Activated CD8-positive, alpha-beta memory T cell treated with anti-CD3 and anti-CD28 coated beads for 4 hours (primary cell): ENCODE results near the gene ZDHHC20.

Source experiments
- DNase-seq, 2 donors: peaks; one replicate each; pipeline ENCODE4 v3.0.0-alpha.2; 2020; ENCODE audit warnings: low read depth in 2 of 2

The ZDHHC20 gene, protein sequence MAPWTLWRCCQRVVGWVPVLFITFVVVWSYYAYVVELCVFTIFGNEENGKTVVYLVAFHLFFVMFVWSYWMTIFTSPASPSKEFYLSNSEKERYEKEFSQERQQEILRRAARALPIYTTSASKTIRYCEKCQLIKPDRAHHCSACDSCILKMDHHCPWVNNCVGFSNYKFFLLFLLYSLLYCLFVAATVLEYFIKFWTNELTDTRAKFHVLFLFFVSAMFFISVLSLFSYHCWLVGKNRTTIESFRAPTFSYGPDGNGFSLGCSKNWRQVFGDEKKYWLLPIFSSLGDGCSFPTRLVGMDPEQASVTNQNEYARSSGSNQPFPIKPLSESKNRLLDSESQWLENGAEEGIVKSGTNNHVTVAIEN

DNA sequence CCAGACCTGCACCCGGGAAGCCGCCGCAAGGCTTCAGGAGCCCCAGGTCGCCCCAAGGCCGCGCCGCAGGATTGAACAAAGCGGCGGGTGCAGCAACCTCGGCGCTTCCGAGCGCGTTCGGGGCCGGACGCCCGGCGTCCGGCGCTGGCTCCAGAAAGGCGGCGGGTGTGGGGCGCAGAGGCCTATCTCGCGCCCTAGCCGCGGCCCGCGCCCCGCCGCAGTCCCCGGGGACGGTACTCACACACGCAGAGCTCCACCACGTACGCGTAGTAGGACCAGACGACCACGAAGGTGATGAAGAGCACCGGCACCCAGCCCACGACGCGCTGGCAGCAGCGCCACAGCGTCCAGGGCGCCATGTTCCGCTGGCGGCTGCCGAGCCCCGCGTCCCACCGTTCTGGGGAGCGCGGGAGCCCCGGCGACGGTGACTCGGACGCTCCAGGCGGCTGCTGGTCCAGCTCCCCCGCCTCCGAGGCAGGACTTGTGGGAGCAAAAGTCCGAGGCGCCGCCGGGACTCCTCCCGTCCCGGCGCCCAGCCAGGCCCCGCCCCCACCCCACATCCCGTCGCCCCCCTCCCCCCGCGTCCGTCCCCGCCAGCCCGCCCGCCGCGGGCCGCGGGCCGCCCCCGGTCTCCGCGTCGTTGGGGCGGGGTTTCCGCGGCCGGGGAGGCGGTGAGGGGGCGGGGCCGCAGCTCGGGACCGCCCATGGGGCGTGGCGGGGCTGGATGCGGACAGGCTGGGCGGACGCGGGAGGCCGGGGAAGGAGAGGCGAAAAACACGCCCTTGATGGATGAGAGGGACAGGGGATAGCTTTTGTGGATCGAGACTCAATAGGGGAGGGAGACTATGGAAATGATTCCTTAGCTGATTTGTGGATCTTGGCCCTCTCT lies at the start of gene ZDHHC20:
Gene ZDHHC20, minus strand, starts transcription at position 491 of the 889 bp plus-strand sequence. Its CDS starts 132 bp downstream, at position 359.
- DNase-seq, result peak; percentile 73 to 80

DNA sequence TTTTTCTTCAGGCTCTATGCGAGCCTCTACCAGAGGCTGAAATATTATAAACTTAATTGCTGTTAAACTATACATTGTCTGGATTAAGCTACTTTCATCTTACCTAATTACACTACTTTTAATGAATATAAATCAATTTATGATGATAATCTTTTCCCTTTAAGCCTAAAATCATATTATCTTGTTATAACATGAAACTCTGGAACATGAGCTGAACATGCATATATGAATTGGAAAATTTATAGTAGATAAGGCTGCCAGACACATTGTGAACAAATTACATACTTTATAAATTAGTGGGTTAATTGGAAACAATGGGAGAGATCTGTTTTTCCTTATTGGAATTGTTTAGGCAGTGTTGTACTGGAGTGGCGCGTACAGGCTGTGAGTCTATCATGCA lies 45.3 kb upstream of the ZDHHC20 start:
- DNase-seq, result no peak

DNA sequence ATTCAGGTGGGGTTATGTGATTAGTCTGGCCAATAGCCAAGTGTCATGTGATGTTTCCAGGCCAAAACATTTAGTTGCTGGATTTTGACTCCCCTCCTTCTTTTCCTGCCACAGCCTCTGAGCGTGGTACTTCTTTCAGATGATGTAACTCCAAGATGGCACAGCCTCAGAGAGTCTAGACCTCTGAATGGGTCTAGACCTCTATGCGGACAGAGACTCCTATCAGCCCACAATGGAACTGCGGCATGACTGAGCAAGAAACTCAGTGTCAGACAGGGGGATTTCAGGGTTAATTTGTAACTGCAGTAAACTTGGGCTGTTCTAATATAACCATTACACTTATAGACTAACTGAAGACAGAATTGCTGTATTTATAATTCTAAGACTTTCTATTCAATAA lies 42.6 kb upstream of the ZDHHC20 start:
- DNase-seq, result no peak

DNA sequence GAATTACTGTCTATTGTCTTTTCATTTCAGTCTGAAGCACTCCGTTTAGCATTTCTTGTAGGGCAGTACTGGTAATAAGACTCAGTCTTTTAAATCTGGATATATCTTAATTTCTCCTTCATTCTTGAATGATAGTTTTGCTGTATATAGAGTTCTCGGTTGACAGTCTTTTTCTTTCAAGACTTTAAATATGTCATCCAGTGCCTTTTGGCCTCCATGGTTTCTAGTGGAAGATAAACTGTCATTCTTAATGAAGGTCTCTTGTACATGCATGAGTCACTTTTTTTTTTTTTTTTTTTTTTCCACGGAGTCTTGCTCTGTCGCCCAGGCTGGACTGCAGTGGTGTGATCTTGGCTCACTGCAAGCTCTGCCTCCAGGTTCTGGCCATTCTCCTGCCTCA lies 27.2 kb upstream of the ZDHHC20 start:
- no peak for DNase-seq

DNA sequence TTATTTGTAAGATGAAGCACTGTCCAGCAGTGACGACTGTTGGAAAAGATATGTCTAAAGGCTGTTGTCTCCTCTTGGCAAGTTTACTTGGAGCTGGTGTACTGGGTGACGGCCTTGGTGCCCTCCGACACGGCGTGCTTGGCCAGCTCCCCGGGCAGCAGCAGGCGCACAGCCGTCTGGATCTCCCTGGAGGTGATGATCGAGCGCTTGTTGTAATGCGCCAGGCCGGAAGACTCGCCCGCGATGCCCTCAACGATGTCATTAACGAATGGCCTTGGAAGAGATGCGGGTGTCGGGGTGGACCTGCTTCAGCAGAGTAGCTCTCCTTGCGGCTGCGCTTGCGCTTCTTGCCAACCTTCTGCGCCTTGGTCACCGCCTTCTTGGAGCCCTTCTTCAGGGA lies 24.6 kb upstream of the ZDHHC20 start:
- no peak for DNase-seq

DNA sequence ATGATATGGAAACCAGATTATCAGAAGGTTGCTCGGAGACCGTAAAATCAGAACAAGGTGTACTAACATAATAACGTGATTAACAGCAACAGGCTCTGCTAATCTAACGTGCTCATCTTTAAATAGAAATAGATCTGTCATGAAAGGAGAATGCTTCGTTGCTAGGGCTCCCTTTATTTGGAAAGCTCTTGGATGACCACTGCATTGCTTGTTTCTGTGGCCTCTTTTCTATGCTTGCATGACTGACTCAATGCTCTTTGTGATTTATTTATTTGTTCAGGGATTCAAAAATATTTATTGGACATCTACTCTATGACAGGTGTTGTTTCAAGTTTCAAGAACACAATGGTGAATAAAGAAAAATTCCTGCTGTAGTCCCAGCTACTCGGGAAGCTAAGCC lies 22.3 kb upstream of the ZDHHC20 start:
- DNase-seq, result no peak

DNA sequence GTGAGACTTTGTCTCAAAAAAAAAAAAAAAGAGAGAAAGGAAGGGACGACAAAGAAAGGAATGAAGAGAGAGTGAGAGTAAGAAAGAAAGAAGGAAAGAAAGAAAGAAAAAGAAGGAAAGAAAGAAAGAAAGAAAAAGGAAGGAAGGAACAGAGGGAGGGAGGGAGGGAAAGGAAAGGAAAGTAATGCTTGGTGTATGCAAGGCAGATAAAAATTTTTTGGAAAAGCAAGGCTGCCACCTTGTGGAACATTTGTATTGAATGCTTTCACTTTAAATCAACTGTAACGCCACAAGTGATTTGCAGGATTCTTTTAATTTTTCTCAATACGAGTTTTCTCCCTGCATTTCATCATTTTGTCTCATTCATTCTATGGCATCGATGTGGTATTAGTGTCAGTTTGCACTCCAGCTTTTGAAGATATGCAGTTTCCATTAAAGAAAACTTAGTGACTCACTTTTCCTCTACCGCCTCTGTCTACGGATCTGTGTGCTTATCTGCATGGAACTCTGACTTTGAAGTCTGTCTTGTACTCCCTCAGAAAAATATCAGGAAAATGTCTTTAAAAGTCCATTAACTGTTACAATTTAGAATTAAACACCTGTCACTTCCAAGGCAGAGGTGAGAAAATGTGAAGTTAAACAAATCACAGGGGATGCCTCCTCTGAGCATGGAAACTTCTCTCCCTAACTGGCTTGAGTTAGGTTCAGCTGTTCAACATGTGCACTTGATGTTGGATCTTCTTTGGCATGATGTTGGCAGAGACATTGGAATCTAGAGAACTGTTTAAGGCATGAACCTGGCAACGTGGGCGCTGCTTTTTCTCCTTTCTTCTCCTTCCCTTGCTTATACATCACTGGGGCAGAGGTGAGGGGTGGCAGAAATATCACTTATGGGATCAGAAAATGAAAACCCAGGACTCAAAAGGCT lies 20.0 kb upstream of the ZDHHC20 start:
- peak; percentile 10 to 33 for DNase-seq

DNA sequence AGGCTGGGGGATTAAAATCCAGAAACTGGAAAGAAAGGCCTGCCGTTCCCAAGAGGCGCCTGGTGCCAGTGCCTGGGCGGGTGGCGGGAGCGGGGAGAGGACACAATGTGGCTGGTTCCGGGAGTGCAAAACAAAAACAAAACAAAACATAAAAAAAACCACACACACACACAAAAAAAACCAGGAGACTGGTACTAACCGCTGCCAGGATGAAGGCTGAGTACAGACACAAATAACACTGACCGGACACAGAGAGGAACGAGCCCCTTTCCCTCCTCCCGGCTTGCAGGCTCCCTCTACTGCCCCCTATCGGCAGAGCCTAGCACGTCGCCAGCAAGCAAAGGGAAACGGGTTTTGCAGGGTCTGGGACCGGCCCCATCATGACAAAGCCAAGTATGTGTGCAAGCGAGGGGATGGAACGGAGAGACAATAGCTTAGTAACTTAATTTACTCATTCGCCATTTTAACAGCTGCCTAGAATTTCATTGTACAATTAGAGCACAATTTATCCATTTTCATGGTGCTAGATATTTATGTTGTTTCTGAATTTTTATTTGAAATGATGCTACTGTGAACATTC lies 17.9 kb upstream of the ZDHHC20 start:
- peak; percentile 48 to 60 for DNase-seq

DNA sequence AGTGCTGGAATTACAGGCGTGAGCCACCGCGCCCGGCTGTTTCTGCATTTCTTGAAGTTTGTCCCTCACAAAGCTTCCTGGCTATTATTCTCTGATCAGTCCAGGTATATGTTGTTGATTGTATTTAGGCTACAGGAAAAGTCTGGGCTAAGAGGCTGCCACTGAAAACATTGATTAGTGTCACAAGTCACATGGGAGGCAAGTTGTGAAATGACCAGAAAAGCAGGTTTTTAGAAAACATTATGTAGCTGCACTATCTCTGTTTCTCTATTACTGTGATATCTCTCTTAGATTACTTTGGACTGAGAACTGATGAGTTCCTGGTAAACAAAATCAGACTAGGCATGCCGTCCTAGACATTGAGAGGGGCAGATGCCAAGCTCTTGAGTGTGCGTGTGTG lies 16.0 kb upstream of the ZDHHC20 start:
- no peak for DNase-seq

DNA sequence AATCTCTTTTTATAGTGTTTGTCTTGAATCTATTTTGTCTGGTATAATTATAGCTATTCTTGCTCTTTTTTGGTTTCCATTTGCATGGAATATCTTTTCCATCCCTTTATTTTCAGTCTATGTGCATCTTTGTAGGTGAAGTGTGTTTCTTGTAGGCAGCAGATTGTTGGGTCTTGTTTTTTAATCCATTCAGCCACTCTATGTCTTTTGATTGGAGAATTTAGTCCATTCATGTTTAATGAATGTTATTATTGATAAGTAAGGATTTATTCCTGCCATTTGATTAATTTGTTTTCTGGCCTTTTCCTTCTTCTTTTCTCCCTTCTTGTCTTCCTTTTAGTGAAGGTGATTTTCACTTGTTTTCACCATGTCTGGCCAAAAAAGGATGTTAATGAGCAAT lies 11.7 kb upstream of the ZDHHC20 start:
- no peak for DNase-seq

DNA sequence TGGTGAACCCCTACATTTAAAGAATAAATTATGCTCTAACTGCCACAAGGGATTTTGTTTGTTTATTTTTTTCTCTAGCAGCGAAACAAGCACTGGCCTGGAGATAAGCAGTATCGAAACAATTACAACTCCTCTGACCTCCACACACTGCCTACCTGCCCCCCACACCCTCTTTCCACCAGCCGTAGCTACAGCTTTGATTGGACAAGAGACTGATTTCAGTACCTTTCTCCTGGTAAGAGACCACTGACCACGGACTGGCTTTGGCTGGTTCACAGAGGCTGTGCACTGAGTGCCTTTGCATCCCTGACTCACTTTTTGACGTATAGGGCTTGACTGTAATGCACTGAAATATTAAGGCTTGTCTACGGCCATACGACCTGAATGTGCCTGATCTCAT lies 7.4 kb upstream of the ZDHHC20 start:
- no peak for DNase-seq

DNA sequence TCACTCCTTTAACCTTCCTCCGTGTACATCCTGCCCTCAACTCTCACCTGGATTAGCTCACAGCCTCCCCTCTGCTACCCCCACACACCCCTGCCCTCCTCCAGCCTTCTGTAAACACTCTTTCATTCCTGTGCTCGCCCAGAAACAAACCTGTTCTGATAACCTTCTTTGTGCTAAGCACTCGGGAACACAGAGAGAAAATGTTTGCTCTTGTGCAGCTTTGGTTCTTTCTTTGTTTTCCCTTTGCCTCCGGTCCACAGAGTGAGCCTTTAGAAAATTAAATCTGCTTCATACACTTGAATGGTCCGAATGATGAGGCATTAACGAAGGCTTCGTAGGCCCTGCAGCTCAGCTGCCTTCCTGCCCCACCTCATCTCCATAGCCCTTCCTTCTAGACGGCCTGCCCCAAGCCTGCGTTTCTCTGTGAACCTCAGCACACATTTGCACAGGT lies 6.6 kb upstream of the ZDHHC20 start:
- no peak for DNase-seq

DNA sequence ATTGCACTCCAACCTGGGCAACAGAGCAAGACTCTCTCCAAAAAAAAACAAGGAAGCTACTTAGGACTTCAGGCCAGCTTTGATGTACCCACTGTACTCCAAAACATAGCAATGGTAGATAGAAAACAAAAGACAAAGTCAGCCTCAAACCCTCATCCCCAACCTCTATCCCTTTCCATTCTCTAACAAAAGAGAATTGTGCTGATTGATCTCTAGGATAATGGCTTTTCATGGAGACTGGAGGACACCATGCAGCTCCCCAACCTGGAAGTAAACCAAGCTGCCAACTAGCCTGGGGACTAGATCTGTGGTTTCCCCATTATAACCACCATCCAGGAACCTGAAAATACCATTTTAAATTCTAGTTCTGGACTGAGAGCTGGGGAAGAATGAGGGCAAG lies 4.3 kb upstream of the ZDHHC20 start:
- no peak for DNase-seq

DNA sequence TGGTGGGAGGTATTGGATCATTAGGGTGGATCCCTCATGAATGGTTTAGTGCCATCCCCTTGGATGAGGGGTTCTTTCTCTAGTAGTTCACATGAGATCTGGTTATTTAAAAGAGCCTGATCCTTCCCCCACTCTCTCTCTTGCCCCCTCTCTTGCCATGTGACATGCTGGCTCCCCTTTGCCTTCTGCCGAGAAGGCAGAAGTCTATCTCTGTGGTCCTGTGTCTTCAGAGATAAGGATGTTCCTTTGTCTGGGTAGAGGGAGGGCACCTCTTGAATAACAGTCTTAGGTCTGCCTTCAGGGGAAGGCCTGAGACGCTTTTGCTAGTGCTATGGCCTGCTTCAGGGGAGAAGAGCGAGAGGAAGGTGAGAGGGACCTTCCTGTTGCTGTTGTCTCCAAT lies 2.0 kb upstream of the ZDHHC20 start:
- DNase-seq, result no peak

DNA sequence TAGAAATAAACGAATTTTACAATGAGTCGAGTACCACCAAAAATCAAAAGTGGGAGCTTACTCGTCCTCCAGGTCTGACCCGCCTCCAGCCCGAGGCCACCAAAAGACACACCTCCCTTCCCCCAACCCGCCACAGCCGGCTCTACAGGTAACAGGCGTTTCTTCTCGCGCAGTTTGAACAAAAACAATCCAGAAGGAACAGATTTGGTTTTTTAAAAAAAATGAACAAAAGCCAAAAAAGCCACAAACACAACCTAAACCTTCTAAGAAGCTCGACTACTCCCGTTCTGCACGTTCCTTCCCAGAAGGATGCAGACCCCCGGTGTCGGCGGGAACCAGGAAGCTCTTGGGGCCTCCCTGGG lies 671 bp downstream of the ZDHHC20 start:
- peak; percentile 10 to 28 for DNase-seq

DNA sequence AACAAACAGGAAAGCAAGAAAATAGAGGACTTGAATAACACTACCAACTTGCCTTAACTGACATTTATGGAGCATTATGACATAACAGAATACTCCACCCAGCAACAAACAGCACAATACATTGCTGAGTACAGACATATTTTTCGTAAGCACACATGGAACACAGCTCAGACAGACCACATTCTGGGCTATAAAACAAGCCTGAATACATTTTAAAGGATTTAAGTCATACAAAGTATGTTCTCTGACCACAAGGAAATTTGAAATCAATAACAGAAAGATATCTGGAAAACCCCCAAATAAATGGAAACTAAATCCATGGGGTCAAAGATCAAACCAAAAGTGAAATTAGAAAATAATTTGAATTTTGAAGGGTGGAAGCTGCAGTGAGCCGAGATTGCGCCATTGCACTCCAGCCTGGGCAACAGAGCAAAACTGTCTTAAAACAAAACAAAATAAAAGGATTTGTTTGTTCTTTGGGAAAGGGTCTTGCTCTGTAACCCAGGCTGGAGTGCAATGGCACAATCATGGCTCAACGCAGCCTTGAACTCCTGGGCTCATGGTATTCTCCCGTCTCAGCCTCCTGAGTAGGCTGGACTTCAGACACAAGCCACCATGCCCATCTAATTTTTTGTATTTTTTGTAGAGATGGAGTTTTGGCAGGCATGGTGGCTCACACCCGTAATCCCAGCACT lies 5.6 kb downstream of the ZDHHC20 start:
- DNase-seq, result no peak

DNA sequence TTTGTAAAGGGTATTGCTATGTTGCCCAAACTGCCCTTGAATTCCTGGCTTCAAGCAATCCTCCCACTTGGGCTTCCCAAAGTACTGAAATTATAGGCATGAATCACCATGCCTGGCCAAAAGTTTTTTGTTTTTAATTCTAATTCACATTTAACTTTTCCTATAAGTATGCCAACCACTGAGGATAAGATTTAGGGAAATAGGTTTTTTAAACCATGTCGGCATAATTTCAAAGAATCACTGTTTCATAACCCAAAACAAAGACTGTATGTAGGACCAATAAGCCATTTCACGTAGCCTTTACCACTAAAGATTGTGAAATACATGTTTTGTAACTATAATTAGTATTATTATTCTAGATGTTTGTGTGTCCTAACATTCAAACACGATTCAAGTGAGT lies 8.2 kb downstream of the ZDHHC20 start:
- DNase-seq, result no peak

DNA sequence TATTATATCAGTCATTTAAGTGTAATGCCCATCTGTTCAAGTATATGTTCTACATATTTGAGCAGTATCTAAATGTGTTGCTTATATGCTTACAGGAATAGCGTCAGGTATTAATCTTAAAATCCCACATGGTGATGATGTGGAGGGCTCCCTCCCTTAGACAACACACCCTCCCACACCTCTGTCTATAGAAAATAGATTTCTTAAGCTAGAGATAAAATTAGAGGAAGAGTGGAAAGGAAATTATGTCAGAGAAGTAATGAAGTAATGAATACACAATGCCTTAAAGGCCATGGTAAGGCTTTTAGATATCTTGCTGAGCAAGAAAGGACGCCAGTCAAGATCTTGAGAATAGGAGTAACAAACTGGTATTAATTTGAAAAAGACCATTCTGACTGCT lies 12.4 kb downstream of the ZDHHC20 start:
- no peak for DNase-seq

DNA sequence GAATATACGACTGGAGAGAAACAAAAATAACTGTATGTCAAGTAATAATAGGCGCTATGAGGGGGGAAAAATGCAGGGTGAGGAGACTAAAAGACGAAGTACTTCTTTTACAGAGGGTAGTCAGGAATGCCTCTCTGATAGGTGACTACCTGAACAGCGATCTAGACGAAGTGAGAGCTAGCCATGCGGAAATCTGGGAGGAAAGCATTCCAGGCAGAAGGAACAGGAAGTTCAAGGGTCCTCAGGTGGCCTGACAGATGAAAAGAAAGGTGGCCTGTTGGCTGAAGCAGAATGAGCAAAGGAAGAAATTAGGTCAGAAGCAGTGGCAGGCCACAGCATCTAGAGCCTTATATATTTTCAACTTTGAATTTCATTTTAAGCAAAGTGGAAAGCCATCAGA lies 13.3 kb downstream of the ZDHHC20 start:
- no peak for DNase-seq

DNA sequence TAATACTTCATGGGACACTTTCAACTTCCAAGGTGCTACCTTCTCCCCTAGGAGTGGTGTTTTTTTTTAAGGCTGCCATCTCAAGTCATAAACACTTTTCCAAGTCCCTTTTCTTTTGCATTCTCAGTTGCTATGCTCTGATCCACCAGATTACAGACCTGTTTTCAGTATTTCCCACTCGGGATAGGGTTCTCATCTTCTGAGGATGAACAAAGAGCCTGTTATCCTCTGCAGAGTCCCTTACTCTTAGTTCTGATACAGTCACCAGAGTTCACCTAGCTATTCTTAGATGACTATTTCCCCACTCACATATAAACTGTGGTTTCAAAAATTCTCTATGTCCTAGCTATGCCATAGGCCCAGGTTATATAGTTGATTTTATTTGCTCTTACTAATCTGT lies 15.9 kb downstream of the ZDHHC20 start:
- DNase-seq, result no peak

DNA sequence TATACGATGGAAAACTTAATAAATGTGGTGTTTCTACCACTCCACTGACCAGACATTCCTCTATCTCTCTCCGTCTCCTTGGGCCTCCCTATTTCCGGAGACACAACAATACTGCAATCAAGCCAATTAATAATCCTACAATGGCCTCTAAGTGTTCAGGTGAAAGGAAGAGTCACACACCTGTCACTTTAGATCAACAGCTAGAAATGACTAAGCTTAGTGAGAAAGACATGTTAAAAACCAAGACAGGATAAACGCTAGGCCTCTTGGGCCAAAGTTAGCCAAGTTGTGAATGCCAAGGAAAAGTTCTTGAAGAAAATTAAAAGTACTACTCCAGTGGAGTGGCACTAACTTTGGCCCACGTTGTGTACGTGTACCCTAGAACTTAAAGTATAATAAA lies 22.5 kb downstream of the ZDHHC20 start:
- DNase-seq, result no peak
